H1 (cell line): ENCODE measurements around the gene CDT1. TPM values are rescaled to one million over a fixed set of nuclear protein-coding genes. Genes with fewer than 3 reads are reported as not detected.

Experiments
- CTCF ChIA-PET: fragments of 300-600 bp; sonication (Branson Sonifier 250); formaldehyde crosslinking; loops from one replicate; lab custom pipeline; 2021; ENCODE audit not compliant: partially characterized antibody; lab: Charles Lee
- POLR2A ChIA-PET: fragments of 300-600 bp; sonication (Branson Sonifier 250); formaldehyde crosslinking; loops from one replicate; lab custom pipeline; 2021; ENCODE audit warnings: inconsistent platforms; ENCODE audit not compliant: partially characterized antibody; lab: Charles Lee
- DNase-seq, 2 experiments: peaks; one replicate each; pipeline versions ENCODE4 v3.0.0 to v3.0.0-alpha.2; 2010 to 2022; ENCODE audit warnings: low spot score in 2 of 2, low read depth in 1 of 2, mixed read lengths in 1 of 2
- FAIRE-seq: peaks from 2 replicates; lab custom pipeline; 2011; peaks lifted over from hg19 to GRCh38; lab: Jason Lieb, UNC
- H2AFZ ChIP-seq: 2 replicates; pipeline ENCODE4 v1.8.1; 2012; ENCODE audit warnings: low read length, inconsistent platforms
- H2AK5ac ChIP-seq: 2 replicates; pipeline ENCODE4 v1.6.1; 2013; ENCODE audit warnings: low read depth, low read length
- H2BK120ac ChIP-seq: replicated peaks from 2 replicates; pipeline ENCODE3; 2013; ENCODE audit warnings: low read depth, low read length, inconsistent platforms
- H2BK12ac ChIP-seq: 2 replicates; pipeline ENCODE4 v1.6.1; 2013; ENCODE audit warnings: low read depth, low read length
- H2BK15ac ChIP-seq: 2 replicates; pipeline ENCODE4 v1.6.1; 2013; ENCODE audit warnings: low read length
- H2BK20ac ChIP-seq: 2 replicates; pipeline ENCODE4 v1.6.1; 2013; ENCODE audit warnings: low read length
- H2BK5ac ChIP-seq: 2 replicates; pipeline ENCODE4 v1.6.1; 2013; ENCODE audit warnings: low read depth, low read length
- H3K14ac ChIP-seq: 2 replicates; pipeline ENCODE4 v1.6.1; 2013; ENCODE audit warnings: inconsistent platforms; ENCODE audit not compliant: insufficient read length
- H3K18ac ChIP-seq: 2 replicates; pipeline ENCODE4 v1.6.1; 2013; ENCODE audit warnings: low read length; ENCODE audit errors: extremely low read depth
- H3K23ac ChIP-seq: 2 replicates; pipeline ENCODE4 v1.6.1; 2013; ENCODE audit warnings: inconsistent platforms; ENCODE audit not compliant: insufficient read length
- H3K23me2 ChIP-seq: 2 replicates; pipeline ENCODE4 v1.6.1; 2013; ENCODE audit warnings: low read depth, low read length
- H3K27ac ChIP-seq: 2 replicates; pipeline ENCODE4 v1.6.1; 2011; ENCODE audit warnings: low read depth, low read length, inconsistent platforms
- H3K27me3 ChIP-seq, 4 experiments: replicated peaks in 1 of 4; 1 replicate in 1 of 4; 2 replicates in 3 of 4; pipeline versions ENCODE4 v1.6.1 to v1.8.1; 2011 to 2013; ENCODE audit warnings: low read length in 3 of 4, mild to moderate bottlenecking in 3 of 4, inconsistent platforms in 2 of 4, mixed read lengths in 2 of 4, moderate library complexity in 1 of 4; ENCODE audit not compliant: control insufficient read depth in 3 of 4, insufficient read depth in 3 of 4; ENCODE audit errors: extremely low read depth in 1 of 4
- H3K36me3 ChIP-seq, 4 experiments: 2 replicates each; pipeline versions ENCODE4 v1.6.1 to v1.8.1; 2011 to 2013; ENCODE audit warnings: mild to moderate bottlenecking in 4 of 4, low read length in 3 of 4, moderate library complexity in 2 of 4, control low read depth in 1 of 4, inconsistent platforms in 1 of 4; ENCODE audit not compliant: insufficient read depth in 4 of 4, control insufficient read depth in 2 of 4
- H3K4ac ChIP-seq: replicated peaks from 2 replicates; pipeline ENCODE3; 2013; ENCODE audit warnings: low read length, low read depth, mixed read lengths, inconsistent platforms; ENCODE audit not compliant: insufficient read length
- H3K4me1 ChIP-seq, 4 experiments: replicated peaks in 1 of 4; 1 replicate in 1 of 4; 2 replicates in 3 of 4; pipeline versions ENCODE4 v1.6.1 to v1.8.1; 2011 to 2013; ENCODE audit warnings: low read length in 3 of 4, inconsistent platforms in 2 of 4, mixed read lengths in 1 of 4; ENCODE audit not compliant: insufficient read depth in 4 of 4, control insufficient read depth in 3 of 4
- H3K4me2 ChIP-seq, 2 experiments: 2 replicates each; pipeline versions ENCODE4 v1.6.1 to v1.8.1; 2011 to 2013; ENCODE audit warnings: low read depth in 2 of 2, low read length in 2 of 2, control low read depth in 1 of 2, inconsistent platforms in 1 of 2, mild to moderate bottlenecking in 1 of 2; ENCODE audit not compliant: insufficient read depth in 1 of 2
- H3K4me3 ChIP-seq, 4 experiments: fragments of 200-600, 300-600 bp in 1 of 4; sonication (generic), shearing (Covaris generic), sonication (Bioruptor Twin) in 1 of 4; 2 replicates each; pipeline versions ENCODE4 v1.5.1 to v1.8.1; 2011 to 2016; ENCODE audit warnings: low read length in 4 of 4, low read depth in 3 of 4, control low read depth in 2 of 4, inconsistent platforms in 2 of 4, mild to moderate bottlenecking in 2 of 4, mixed read lengths in 1 of 4, moderate library complexity in 1 of 4; ENCODE audit not compliant: insufficient read depth in 2 of 4; ENCODE audit errors: extremely low read depth in 1 of 4
- H3K56ac ChIP-seq: replicated peaks from 2 replicates; pipeline ENCODE3; 2013; ENCODE audit warnings: low read depth, mild to moderate bottlenecking, mixed read lengths, low read length, inconsistent platforms; ENCODE audit not compliant: insufficient read length
- H3K79me1 ChIP-seq: 2 replicates; pipeline ENCODE4 v1.6.1; 2013; ENCODE audit warnings: low read depth, low read length, control low read depth
- H3K79me2 ChIP-seq, 2 experiments: 2 replicates each; pipeline versions ENCODE4 v1.6.1 to v1.8.1; 2012 to 2013; ENCODE audit warnings: low read length in 2 of 2, mild to moderate bottlenecking in 2 of 2, inconsistent platforms in 1 of 2; ENCODE audit not compliant: insufficient read depth in 2 of 2, control insufficient read depth in 1 of 2
- H3K9ac ChIP-seq, 4 experiments: replicated peaks in 1 of 4; 1 replicate in 1 of 4; 2 replicates in 3 of 4; pipeline versions ENCODE4 v1.6.1 to v1.8.1; 2011 to 2013; ENCODE audit warnings: low read depth in 3 of 4, low read length in 3 of 4, control low read depth in 2 of 4, mild to moderate bottlenecking in 2 of 4, moderate library complexity in 2 of 4, inconsistent platforms in 1 of 4; ENCODE audit errors: extremely low read depth in 1 of 4
- H3K9me3 ChIP-seq, 2 experiments: 2 replicates each; pipeline versions ENCODE4 v1.6.1 to v1.8.1; 2012 to 2013; ENCODE audit warnings: mild to moderate bottlenecking in 2 of 2, moderate library complexity in 2 of 2, control low read depth in 1 of 2, inconsistent platforms in 1 of 2, low read depth in 1 of 2, low read length in 1 of 2, mixed read lengths in 1 of 2; ENCODE audit not compliant: insufficient read depth in 2 of 2
- H4K20me1 ChIP-seq, 2 experiments: replicated peaks in 1 of 2; 2 replicates each; pipeline versions ENCODE3 to v1.8.1; 2011 to 2013; ENCODE audit warnings: inconsistent platforms in 2 of 2, low read length in 2 of 2, mild to moderate bottlenecking in 1 of 2; ENCODE audit not compliant: insufficient read depth in 2 of 2, control insufficient read depth in 1 of 2
- H4K5ac ChIP-seq: 2 replicates; pipeline ENCODE4 v1.6.1; 2013; ENCODE audit warnings: low read length, low read depth, mixed read lengths, inconsistent platforms; ENCODE audit not compliant: insufficient read length
- H4K8ac ChIP-seq: 2 replicates; pipeline ENCODE4 v1.8.0; 2013; ENCODE audit warnings: mild to moderate bottlenecking, moderate library complexity, low read length, inconsistent platforms; ENCODE audit not compliant: insufficient read depth; ENCODE audit errors: extremely low read depth
- H4K91ac ChIP-seq: replicated peaks from 2 replicates; pipeline ENCODE3; 2013; ENCODE audit warnings: low read length, mixed read lengths, inconsistent platforms; ENCODE audit not compliant: insufficient read length
- SP2 ChIP-seq: IDR thresholded peaks from 2 replicates; pipeline ENCODE4 v1.6.1; 2012; ENCODE audit warnings: mild to moderate bottlenecking, low read length, inconsistent platforms
- SP4 ChIP-seq: IDR thresholded peaks from 2 replicates; pipeline ENCODE4 v1.6.1; 2012; ENCODE audit warnings: low read length, inconsistent platforms
- WGBS, 2 experiments: shearing (Covaris generic) in 1 of 2; methylation state at CpG; one replicate each; pipeline versions ENCODE4 v1.1.6 to v1.1.7; 2013 to 2015; ENCODE audit warnings: low lambda C conversion rate in 2 of 2, mixed read lengths in 2 of 2, inconsistent platforms in 1 of 2, low coverage in 1 of 2, missing lambda C conversion rate in 1 of 2; ENCODE audit not compliant: insufficient replicate concordance in 2 of 2, insufficient coverage in 1 of 2, insufficient read length in 1 of 2; ENCODE audit errors: extremely low coverage in 1 of 2, missing lambda C conversion rate in 1 of 2; 5-methylcytosine and 5-hydroxymethylcytosine counted together
- polyA plus RNA-seq, 7 experiments: library from polyadenylated mRNA; depleted of rRNA in 3 of 7; stranded (reverse) in 5 of 7; unstranded in 2 of 7; fragments of >200 nt in 5 of 7; fragments of 200-250 nt in 2 of 7; gene quantifications; 1 replicate in 5 of 7; 2 replicates in 1 of 7; 4 replicates in 1 of 7; pipeline versions ENCODE4 v1.2.1 to v1.2.3, GENCODE V29; 2011 to 2013; ENCODE audit warnings: missing spikeins in 2 of 7, mixed read lengths in 2 of 7
- total RNA-seq: library from RNA; stranded (reverse); fragmentation: NEBNext Ultra II Directional; extraction: Animal tissue kit (Norgen Biotek cat#: 25700); gene quantifications from 2 replicates; pipeline ENCODE4 v1.2.1, GENCODE V29; 2021

CDT1 gene
- total and polyA plus RNA-seq, 2 of the 8 experiments (the other 6 are each of a cell fraction or from before 2014, with no cell fraction given) = 76.7 to 95.4 TPM

GRCh38 chr16:88816736-88817535, 13.3 kb downstream of the CDT1 start:
- H3K23ac ChIP-seq = no peak overlapping the region
- no peaks in the 10 kb centered on the region for H3K9me3 ChIP-seq
- H4K20me1 ChIP-seq = peaks cover 0 to 3% of the 10 kb centered on the region in 2 experiments
- H3K79me2 ChIP-seq = no peaks in the 10 kb centered on the region
- CTCF ChIA-PET = interaction anchor here (0.5 to 5.7 kb wide), 15 partner anchors 29 to 408 kb away, joined by 3 to 29 read pairs (median 4); partner anchors contain the start of genes GALNS, SLC22A31 and TRAPPC2L
- no peak overlapping the region; a peak in 1 of 7 replicates for H3K9ac ChIP-seq
- peak overlapping the region; percentile 24; the same call in 1 of the 2 replicates for H2AK5ac ChIP-seq
- H3K56ac ChIP-seq = no peak overlapping the region
- no peak overlapping the region for H4K91ac ChIP-seq
- 91% methylated on average over 39 of the region's 41 CpGs; no CpG with 5 or more reads in 1 of the 2 experiments for WGBS, 2 experiments
- FAIRE-seq = no peak
- H3K36me3 ChIP-seq = no peaks in the 10 kb centered on the region
- no peak for TF ChIP-seq SP4
- no peak for TF ChIP-seq SP2
- TF ChIP-seq, all 59 proteins: peak for 0
- H3K27ac ChIP-seq = no peak overlapping the region
- H2AFZ ChIP-seq = no peak overlapping the region
- no peaks in the 10 kb centered on the region for H3K79me1 ChIP-seq
- H3K4ac ChIP-seq = no peak overlapping the region
- no peak overlapping the region for H2BK12ac ChIP-seq
- no peak overlapping the region for H3K18ac ChIP-seq
- H2BK120ac ChIP-seq = no peak overlapping the region
- no peaks in the 10 kb centered on the region for H3K27me3 ChIP-seq
- no peak overlapping the region; the same call in 1 of the 2 replicates for H4K8ac ChIP-seq
- 0 out of 2 replicates have a peak overlapping the region, but pooled peaks have one; percentile 18 for H2BK20ac ChIP-seq
- peak overlapping the region; percentile 92; the same call in 1 of the 2 replicates for H2BK15ac ChIP-seq
- H3K23me2 ChIP-seq = peaks cover 2% of the 10 kb centered on the region; the same call in 1 of the 2 replicates
- H3K4me1 ChIP-seq = no peaks in the 10 kb centered on the region; a peak in 1 of 7 replicates
- H3K4me3 ChIP-seq = no peak overlapping the region
- H4K5ac ChIP-seq = no peak overlapping the region
- peak overlapping the region; percentile 35; the same call in 1 of the 2 replicates for H2BK5ac ChIP-seq
- no peak for DNase-seq
- H3K14ac ChIP-seq = no peak overlapping the region
- POLR2A ChIA-PET = interaction anchor here (0.6 to 9.0 kb wide), 5 partner anchors 7 to 339 kb away, joined by 3 to 77 read pairs (median 3); partner anchors contain the start of gene APRT
- H3K4me2 ChIP-seq = no peak overlapping the region
